HepG2 (cell line): Measurements from ENCODE around the gene BPI. TPM values are rescaled to one million over a fixed set of nuclear protein-coding genes. Genes with fewer than 3 reads are reported as not detected.

Experiments
- ATAC-seq: fragments of 200-7000 bp; cut with Tn5 transposase; 3 replicates; pipeline ENCODE4 v1.9.1; 2020; ENCODE audit warnings: mild to moderate bottlenecking, moderate library complexity
- BruUV-seq: library from RNA; stranded (reverse); fragments of 400-500 nt; replicated peaks from 2 replicates; lab custom pipeline; 2021; lab: Mats Ljungman, UMichigan
- CTCF ChIA-PET: fragments of 300-600 bp; formaldehyde crosslinking; extraction: SDS; loops from one replicate; lab custom pipeline; 2021; ENCODE audit warnings: low total read pairs, inconsistent platforms, low intra/inter-chr PET ratio; lab: Yijun Ruan, JAX
- POLR2A ChIA-PET: fragments of 350-600 bp; sonication (Branson Sonifier 250); formaldehyde crosslinking; loops from one replicate; lab custom pipeline; 2020; ENCODE audit warnings: antibody characterized with exemption, inconsistent platforms; lab: Yijun Ruan, JAX
- DNase-seq: peaks from one replicate; pipeline ENCODE4 v3.0.0-alpha.2; 2015; ENCODE audit warnings: low spot score
- FAIRE-seq: peaks from 3 replicates; lab custom pipeline; 2011; peaks lifted over from hg19 to GRCh38; lab: Jason Lieb, UNC
- H2AFZ ChIP-seq: one replicate; pipeline ENCODE4 v1.6.1; 2011; ENCODE audit warnings: low read length, inconsistent platforms
- H3K27ac ChIP-seq: fragments of 300-600 bp; 3 replicates; pipeline ENCODE4 v1.8.0; 2011; ENCODE audit warnings: mixed run types, mild to moderate bottlenecking, mixed read lengths, low read length, inconsistent platforms; ENCODE audit not compliant: insufficient read depth; ENCODE audit errors: extremely low read length
- H3K27me3 ChIP-seq, 2 experiments: fragments of 200-600 bp in 1 of 2; 2 replicates in 1 of 2; 3 replicates in 1 of 2; pipeline versions ENCODE4 v1.6.0 to v1.8.0; 2011; ENCODE audit warnings: low read length in 2 of 2, mild to moderate bottlenecking in 2 of 2, moderate library complexity in 2 of 2, inconsistent platforms in 1 of 2; ENCODE audit not compliant: insufficient read depth in 2 of 2, control insufficient read depth in 1 of 2
- H3K36me3 ChIP-seq, 2 experiments: fragments of 200-600 bp in 1 of 2; replicated peaks in 1 of 2; 2 replicates in 1 of 2; 3 replicates in 1 of 2; pipeline versions ENCODE4 v1.5.1 to v1.8.0; 2011; ENCODE audit warnings: low read length in 2 of 2, inconsistent platforms in 1 of 2; ENCODE audit not compliant: insufficient read depth in 2 of 2, control insufficient read depth in 1 of 2
- H3K4me1 ChIP-seq: 2 replicates; pipeline ENCODE4 v1.5.1; 2012; ENCODE audit warnings: low read length, inconsistent platforms; ENCODE audit not compliant: insufficient read depth
- H3K4me2 ChIP-seq: 2 replicates; pipeline ENCODE4 v1.6.0; 2011; ENCODE audit warnings: low read depth, low read length, inconsistent platforms
- H3K4me3 ChIP-seq, 3 experiments: fragments of 200-600 bp in 1 of 3; sonication (generic), shearing (Covaris generic) in 1 of 3; replicated peaks in 1 of 3; 2 replicates each; pipeline ENCODE4 v1.5.1; 2011 to 2016; ENCODE audit warnings: low read length in 3 of 3, inconsistent platforms in 2 of 3, low read depth in 2 of 3, mild to moderate bottlenecking in 2 of 3, control low read depth in 1 of 3, mixed read lengths in 1 of 3; ENCODE audit not compliant: insufficient read depth in 1 of 3
- H3K79me2 ChIP-seq: one replicate; pipeline ENCODE4 v1.6.1; 2011; ENCODE audit warnings: low read length, inconsistent platforms; ENCODE audit not compliant: insufficient read depth
- H3K9ac ChIP-seq: 2 replicates; pipeline ENCODE4 v1.6.0; 2011; ENCODE audit warnings: mild to moderate bottlenecking, low read depth, low read length, inconsistent platforms; ENCODE audit not compliant: insufficient read depth
- H3K9me3 ChIP-seq: 2 replicates; pipeline ENCODE4 v1.5.1; 2012; ENCODE audit warnings: mild to moderate bottlenecking, low read length
- H4K20me1 ChIP-seq: 2 replicates; pipeline ENCODE4 v1.6.0; 2011; ENCODE audit warnings: inconsistent platforms, mild to moderate bottlenecking, low read length, moderate library complexity; ENCODE audit not compliant: insufficient read depth
- FOSL2 ChIP-seq: sonication (generic); formaldehyde crosslinking; IDR thresholded peaks from 2 replicates; pipeline ENCODE4 v1.4.0; 2020; ENCODE audit warnings: missing genetic modification reagents
- JARID2 ChIP-seq: sonication (generic); formaldehyde crosslinking; IDR thresholded peaks from 2 replicates; pipeline ENCODE4 v1.8.1; 2023; ENCODE audit warnings: missing genetic modification reagents, inconsistent platforms; ENCODE audit not compliant: insufficient replicate concordance
- SNAPC4 ChIP-seq: sonication (generic); formaldehyde crosslinking; IDR thresholded peaks from 2 replicates; pipeline ENCODE4 v1.4.0; 2020; ENCODE audit warnings: mild to moderate bottlenecking, missing genetic modification reagents
- ZFP36 ChIP-seq: fragments of 150-350 bp; IDR thresholded peaks from 2 replicates; pipeline ENCODE4 v1.6.1; 2018; ENCODE audit warnings: borderline replicate concordance, low read length, low read depth; ENCODE audit not compliant: partially characterized antibody
- WGBS: methylation state at CpG from one replicate; pipeline ENCODE4 v1.1.6; 2017; ENCODE audit warnings: low lambda C conversion rate; 5-methylcytosine and 5-hydroxymethylcytosine counted together
- in situ Hi-C: cut with HindIII; loops from 2 replicates; pipeline ENCODE4 v1.10.0; 2017; ENCODE audit warnings: low pct_unique_long_range_greater_than_20kb; ENCODE audit not compliant: extremely low pct_ligation_motif_present
- intact Hi-C: fragments of 100-400 bp; cut with micrococcal nuclease; formaldehyde crosslinking; loops from one replicate; pipeline ENCODE4 v1.10.0; 2022; ENCODE audit not compliant: unreplicated experiment
- polyA plus RNA-seq, 8 experiments: library from polyadenylated mRNA; depleted of rRNA in 3 of 8; stranded (reverse) in 7 of 8; unstranded in 1 of 8; fragments of >200 nt; fragmentation: Illumina TruSeq in 4 of 8; extraction: Trizol in 4 of 8; gene quantifications; 2 replicates each; pipeline versions ENCODE4 v1.2.1 to v1.2.3, GENCODE V29; 2011 to 2016; ENCODE audit warnings: low read depth in 4 of 8, missing spikeins in 1 of 8, mixed read lengths in 1 of 8; ENCODE audit not compliant: insufficient read depth in 1 of 8
- total RNA-seq, 5 experiments: library from RNA; depleted of rRNA; stranded (reverse); fragments of >200 nt; fragmentation: Illumina TruSeq; extraction: Trizol; gene quantifications; 2 replicates each; pipeline ENCODE4 v1.2.3, GENCODE V29; 2016; ENCODE audit warnings: low read depth in 1 of 5
- TF ChIP-seq, protein P1 (sequence below): sonication (generic); formaldehyde crosslinking; IDR thresholded peaks from 2 replicates; pipeline ENCODE4 v1.5.1; 2020; ENCODE audit warnings: missing genetic modification reagents, mild to moderate bottlenecking, borderline replicate concordance
- TF ChIP-seq, protein P2 (sequence below): sonication (generic); formaldehyde crosslinking; IDR thresholded peaks from 2 replicates; pipeline ENCODE4 v1.5.0; 2020; ENCODE audit warnings: missing genetic modification reagents

BPI gene
- total and polyA plus RNA-seq, 2 of the 13 experiments (the other 11 are each of a cell fraction or from before 2014, with no cell fraction given) = not detected

DNA sequence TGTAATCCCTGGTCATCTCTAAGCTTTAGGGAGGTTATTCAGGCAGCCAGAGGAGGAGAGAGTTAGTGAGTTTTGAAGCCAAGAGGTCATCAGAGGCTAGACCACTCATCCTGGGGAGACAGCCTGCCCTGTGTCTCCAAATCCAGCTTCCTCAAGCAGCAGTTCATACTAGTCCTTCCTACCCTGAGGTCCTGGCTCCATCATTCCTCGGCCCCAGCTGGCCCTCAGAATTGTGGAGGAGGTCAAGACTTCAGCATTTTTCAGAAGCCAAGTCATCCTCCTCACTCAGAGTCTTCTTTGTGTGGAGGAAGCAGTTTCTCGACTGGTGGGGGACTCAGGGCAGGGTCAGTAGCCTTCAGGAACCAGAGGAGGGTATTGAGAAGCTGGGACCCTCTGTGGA, 31.0 kb upstream of the BPI start:
- H4K20me1 ChIP-seq = no peaks in the 10 kb centered on the region
- TF ChIP-seq JARID2 (CRISPR knock-in tag) = no peak
- TF ChIP-seq, all 625 proteins: peak for 0
- CTCF ChIA-PET = no interaction called here
- Histone ChIP-seq H3K9me3 (no peaks in the 10 kb centered on the region), H3K9ac (no peak overlapping the region), H3K4me1 (no peaks in the 10 kb centered on the region), H3K4me3 (no peak overlapping the region), H2AFZ (no peak overlapping the region), H3K79me2 (no peaks in the 10 kb centered on the region), H3K36me3 (no peaks in the 10 kb centered on the region), H3K27me3 (peaks cover 0 to 8% of the 10 kb centered on the region in 2 experiments; a peak in 1 of 5 replicates), H3K27ac (no peak overlapping the region), H3K4me2 (no peak overlapping the region)
- intact Hi-C loops = no loop called here
- in situ Hi-C loops = no loop called here
- POLR2A ChIA-PET = no interaction called here
- BruUV-seq = no TSS peak
- FAIRE-seq (no peak), ATAC-seq (no peak), DNase-seq (no peak)
- WGBS = 0% methylated on average over 2 of the region's 2 CpGs

- FAIRE-seq (no peak), DNase-seq (peak; percentile 43), ATAC-seq (no peak; the same call in 2 of the 3 replicates)
- H3K9ac ChIP-seq = no peak overlapping the region
- no peak overlapping the region for H3K4me3 ChIP-seq
- in situ Hi-C loops (no loop called here), intact Hi-C loops (loop anchor here (5.0 kb wide), 1 partner anchor 186 kb away; no protein-coding TSS in a partner anchor)
- BruUV-seq = no TSS peak
- no peaks in the 10 kb centered on the region for H4K20me1 ChIP-seq
- H3K4me1 ChIP-seq = no peaks in the 10 kb centered on the region
- H2AFZ ChIP-seq = no peak overlapping the region
- H3K9me3 ChIP-seq = no peaks in the 10 kb centered on the region
- peaks cover 0 to 14% of the 10 kb centered on the region in 2 experiments; a peak in 1 of 5 replicates for H3K27me3 ChIP-seq
- 38% methylated on average over 12 of the region's 12 CpGs for WGBS
- ChIA-PET CTCF (no interaction called here), POLR2A (no interaction called here)
- H3K36me3 ChIP-seq = no peaks in the 10 kb centered on the region
- H3K4me2 ChIP-seq = no peak overlapping the region
- no peak overlapping the region for H3K27ac ChIP-seq
- no peaks in the 10 kb centered on the region for H3K79me2 ChIP-seq
- no peak for TF ChIP-seq SNAPC4 (CRISPR knock-in tag)
- TF ChIP-seq, protein P1, sequence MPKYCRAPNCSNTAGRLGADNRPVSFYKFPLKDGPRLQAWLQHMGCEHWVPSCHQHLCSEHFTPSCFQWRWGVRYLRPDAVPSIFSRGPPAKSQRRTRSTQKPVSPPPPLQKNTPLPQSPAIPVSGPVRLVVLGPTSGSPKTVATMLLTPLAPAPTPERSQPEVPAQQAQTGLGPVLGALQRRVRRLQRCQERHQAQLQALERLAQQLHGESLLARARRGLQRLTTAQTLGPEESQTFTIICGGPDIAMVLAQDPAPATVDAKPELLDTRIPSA (CRISPR knock-in tag) = no peak
- TF ChIP-seq ZFP36 = no peak
- TF ChIP-seq FOSL2 (CRISPR knock-in tag) = peak; percentile 59
- TF ChIP-seq, protein P2, sequence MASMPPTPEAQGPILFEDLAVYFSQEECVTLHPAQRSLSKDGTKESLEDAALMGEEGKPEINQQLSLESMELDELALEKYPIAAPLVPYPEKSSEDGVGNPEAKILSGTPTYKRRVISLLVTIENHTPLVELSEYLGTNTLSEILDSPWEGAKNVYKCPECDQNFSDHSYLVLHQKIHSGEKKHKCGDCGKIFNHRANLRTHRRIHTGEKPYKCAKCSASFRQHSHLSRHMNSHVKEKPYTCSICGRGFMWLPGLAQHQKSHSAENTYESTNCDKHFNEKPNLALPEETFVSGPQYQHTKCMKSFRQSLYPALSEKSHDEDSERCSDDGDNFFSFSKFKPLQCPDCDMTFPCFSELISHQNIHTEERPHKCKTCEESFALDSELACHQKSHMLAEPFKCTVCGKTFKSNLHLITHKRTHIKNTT (CRISPR knock-in tag) = no peak
Observed at GRCh38 chr20:38275815-38276550, 28.0 kb upstream of the BPI start.
